Measurements from ENCODE around the gene ARHGEF1. TPM values are rescaled to one million over a fixed set of nuclear protein-coding genes. Genes with fewer than 3 reads are reported as not detected.
A peak's percentile ranks its signal among the peaks of the same experiment; 100 is the strongest.

Gene ARHGEF1
- total RNA-seq, 2 donors from 2014 or later = 89.9 to 116 TPM

- Histone ChIP-seq H3K4me1 (ENCODE audit: control insufficient read depth, insufficient read depth, low read length) (no peaks in the 10 kb centered on the region), H3K27ac (ENCODE audit: low read depth, low read length) (no peak overlapping the region), H3K4me3 (ENCODE audit: low read length) (no peak overlapping the region), H3K36me3 (ENCODE audit: control insufficient read depth, insufficient read depth, low read length) (no peaks in the 10 kb centered on the region), H3K9ac (ENCODE audit: extremely low read depth, low read length, poor library complexity, severe bottlenecking) (no peak overlapping the region), H3K27me3 (ENCODE audit: control insufficient read depth, insufficient read depth, low read length, poor library complexity, severe bottlenecking) (peaks cover 86% of the 10 kb centered on the region), H3K9me3 (ENCODE audit: control insufficient read depth, low read length) (no peaks in the 10 kb centered on the region)
- WGBS, 2 experiments (ENCODE audit: insufficient coverage in 1 of 2, insufficient read length in 1 of 2) = 55 to 70% methylated on average over 15 to 26 of the region's 26 CpGs
- peaks cover 82% of the 10 kb centered on the region for H3K27me3 Mint-ChIP-seq (ENCODE audit: insufficient read depth)
- H3K9me3 Mint-ChIP-seq = peaks cover 3% of the 10 kb centered on the region
- no peak for DNase-seq
- H3K4me1 Mint-ChIP-seq = peaks cover 4% of the 10 kb centered on the region
- no peak for TF ChIP-seq CTCF (conservative IDR thresholded peaks at IDR 0.05)
- H3K36me3 Mint-ChIP-seq (ENCODE audit: low read depth) = no peaks in the 10 kb centered on the region
- H3K27ac Mint-ChIP-seq = no peak overlapping the region
- H3K4me3 Mint-ChIP-seq = no peak overlapping the region
Measured at GRCh38 chr19:41935760-41936415, 52.9 kb downstream of the ARHGEF1 start.

- H3K36me3 ChIP-seq (ENCODE audit: control insufficient read depth, insufficient read depth, low read length) = no peaks in the 10 kb centered on the region
- no peak overlapping the region for H3K9ac ChIP-seq (ENCODE audit: extremely low read depth, low read length, poor library complexity, severe bottlenecking)
- 84 to 90% methylated on average over 3 to 8 of the region's 8 CpGs for WGBS, 2 experiments (ENCODE audit: insufficient coverage in 1 of 2, insufficient read length in 1 of 2)
- Mint-ChIP-seq H3K4me3 (no peak overlapping the region), H3K9me3 (no peaks in the 10 kb centered on the region), H3K4me1 (no peaks in the 10 kb centered on the region), H3K27me3 (ENCODE audit: insufficient read depth) (peaks cover 82% of the 10 kb centered on the region), H3K36me3 (ENCODE audit: low read depth) (no peaks in the 10 kb centered on the region), H3K27ac (no peak overlapping the region)
- no peak overlapping the region for H3K4me3 ChIP-seq (ENCODE audit: low read length)
- H3K27ac ChIP-seq (ENCODE audit: low read depth, low read length) = no peak overlapping the region
- H3K9me3 ChIP-seq (ENCODE audit: control insufficient read depth, low read length) = no peaks in the 10 kb centered on the region
- no peaks in the 10 kb centered on the region for H3K4me1 ChIP-seq (ENCODE audit: control insufficient read depth, insufficient read depth, low read length)
- H3K27me3 ChIP-seq (ENCODE audit: control insufficient read depth, insufficient read depth, low read length, poor library complexity, severe bottlenecking) = peaks cover 86% of the 10 kb centered on the region
- no peak for DNase-seq
- TF ChIP-seq CTCF (conservative IDR thresholded peaks at IDR 0.05) = no peak
Measured at GRCh38 chr19:41936416-41936850, 53.4 kb downstream of the ARHGEF1 start.

GRCh38 chr19:41936961-41937360 lies 54.0 kb downstream of the ARHGEF1 start:
- no peak for TF ChIP-seq CTCF (conservative IDR thresholded peaks at IDR 0.05)
- Histone ChIP-seq H3K4me1 (ENCODE audit: control insufficient read depth, insufficient read depth, low read length) (no peaks in the 10 kb centered on the region), H3K9me3 (ENCODE audit: control insufficient read depth, low read length) (no peaks in the 10 kb centered on the region), H3K36me3 (ENCODE audit: control insufficient read depth, insufficient read depth, low read length) (no peaks in the 10 kb centered on the region), H3K9ac (ENCODE audit: extremely low read depth, low read length, poor library complexity, severe bottlenecking) (no peak overlapping the region), H3K4me3 (ENCODE audit: low read length) (no peak overlapping the region), H3K27me3 (ENCODE audit: control insufficient read depth, insufficient read depth, low read length, poor library complexity, severe bottlenecking) (peaks cover 85% of the 10 kb centered on the region), H3K27ac (ENCODE audit: low read depth, low read length) (no peak overlapping the region)
- H3K4me1 Mint-ChIP-seq = no peaks in the 10 kb centered on the region
- no peak overlapping the region for H3K4me3 Mint-ChIP-seq
- peak; percentile 46 for DNase-seq
- peaks cover 82% of the 10 kb centered on the region for H3K27me3 Mint-ChIP-seq (ENCODE audit: insufficient read depth)
- 78 to 83% methylated on average over 12 to 15 of the region's 15 CpGs for WGBS, 2 experiments (ENCODE audit: insufficient coverage in 1 of 2, insufficient read length in 1 of 2)
- no peaks in the 10 kb centered on the region for H3K9me3 Mint-ChIP-seq
- no peak overlapping the region for H3K27ac Mint-ChIP-seq
- H3K36me3 Mint-ChIP-seq (ENCODE audit: low read depth) = no peaks in the 10 kb centered on the region
